GM12878 (cell line): ENCODE results near the gene UBQLN4. TPM values are rescaled to one million over a fixed set of nuclear protein-coding genes. Genes with fewer than 3 reads are reported as not detected.

Source experiments
- ATAC-seq: fragments of 200-7000 bp; cut with Tn5 transposase; 3 replicates; pipeline ENCODE4 v1.9.1; 2020; ENCODE audit warnings: mild to moderate bottlenecking, moderate library complexity
- BruUV-seq: library from RNA; stranded (reverse); fragments of 400-500 nt; replicated peaks from 2 replicates; lab custom pipeline; 2021; lab: Mats Ljungman, UMichigan
- CTCF ChIA-PET: fragments of 300-600 bp; sonication (Branson Sonifier 250); formaldehyde crosslinking; extraction: SDS; loops from one replicate; lab custom pipeline; 2021; ENCODE audit warnings: inconsistent platforms; lab: Yijun Ruan, JAX
- POLR2A ChIA-PET: fragments of 350-600 bp; formaldehyde crosslinking; extraction: SDS; loops from one replicate; lab custom pipeline; 2021; ENCODE audit warnings: inconsistent platforms; lab: Charles Lee
- RAD21 ChIA-PET: fragments of 300-600 bp; sonication (Branson Sonifier 250); formaldehyde crosslinking; loops from one replicate; lab custom pipeline; 2023; ENCODE audit warnings: antibody characterized with exemption; ENCODE audit not compliant: unreplicated experiment; lab: Charles Lee
- SMC1A ChIA-PET: fragments of 300-600 bp; sonication (Branson Sonifier 250); formaldehyde crosslinking; loops from one replicate; lab custom pipeline; 2023; ENCODE audit not compliant: unreplicated experiment, uncharacterized antibody; lab: Charles Lee
- DNase-seq: peaks from one replicate; pipeline ENCODE4 v3.0.0-alpha.2; 2011; ENCODE audit warnings: low read depth, low spot score
- FAIRE-seq: peaks from 3 replicates; lab custom pipeline; 2011; peaks lifted over from hg19 to GRCh38; lab: Jason Lieb, UNC
- H2AFZ ChIP-seq: 2 replicates; pipeline ENCODE4 v1.6.0; 2011; ENCODE audit warnings: low read depth, low read length, control low read depth; ENCODE audit not compliant: control insufficient read depth
- H3K27ac ChIP-seq: 2 replicates; pipeline ENCODE4 v1.5.1; 2011; ENCODE audit warnings: control low read depth; ENCODE audit not compliant: control insufficient read depth, insufficient read depth
- H3K27me3 ChIP-seq, 2 experiments: replicated peaks in 1 of 2; 2 replicates each; pipeline versions ENCODE4 v1.6.0 to v1.6.1; 2011; ENCODE audit warnings: low read length in 1 of 2; ENCODE audit not compliant: control insufficient read depth in 2 of 2, insufficient read depth in 2 of 2
- H3K36me3 ChIP-seq, 2 experiments: 2 replicates each; pipeline ENCODE4 v1.5.1; 2011; ENCODE audit warnings: low read length in 1 of 2; ENCODE audit not compliant: control insufficient read depth in 2 of 2, insufficient read depth in 2 of 2
- H3K4me1 ChIP-seq: 2 replicates; pipeline ENCODE4 v1.6.1; 2011; ENCODE audit warnings: mild to moderate bottlenecking, low read length, moderate library complexity, mixed read lengths; ENCODE audit not compliant: control insufficient read depth, insufficient read depth
- H3K4me2 ChIP-seq: 2 replicates; pipeline ENCODE4 v1.6.0; 2011; ENCODE audit warnings: control low read depth; ENCODE audit not compliant: control insufficient read depth, insufficient read depth
- H3K4me3 ChIP-seq: fragments of 200-600 bp; sonication (generic); 2 replicates; pipeline ENCODE4 v1.5.1; 2016
- H3K79me2 ChIP-seq: 2 replicates; pipeline ENCODE4 v1.6.0; 2011; ENCODE audit warnings: low read length; ENCODE audit not compliant: control insufficient read depth, insufficient read depth
- H3K9ac ChIP-seq: 2 replicates; pipeline ENCODE4 v1.8.0; 2011; ENCODE audit warnings: low read length, control low read depth, mixed read lengths; ENCODE audit not compliant: control insufficient read depth, insufficient read depth
- H3K9me3 ChIP-seq: replicated peaks from 3 replicates; pipeline ENCODE4 v1.5.1; 2011; ENCODE audit warnings: mild to moderate bottlenecking, low read length; ENCODE audit not compliant: control insufficient read depth, insufficient read depth
- H4K20me1 ChIP-seq: 2 replicates; pipeline ENCODE4 v1.6.0; 2011; ENCODE audit not compliant: control insufficient read depth, insufficient read depth
- ASH2L ChIP-seq: fragments of 300-600, 200-600 bp; sonication (generic); IDR thresholded peaks from 2 replicates; pipeline ENCODE4 v1.6.1; 2017; ENCODE audit warnings: low read depth, mild to moderate bottlenecking, borderline replicate concordance
- BACH1 ChIP-seq: fragments of 450-650 bp; IDR thresholded peaks from 2 replicates; pipeline ENCODE4 v1.6.1; 2017; ENCODE audit warnings: mild to moderate bottlenecking, borderline replicate concordance
- CHD4 ChIP-seq: fragments of 200-600 bp; sonication (generic); IDR thresholded peaks from 2 replicates; pipeline ENCODE4 v1.6.1; 2016; ENCODE audit warnings: mild to moderate bottlenecking
- FOS ChIP-seq: IDR thresholded peaks from 3 replicates; pipeline ENCODE4 v1.6.1; 2011; ENCODE audit warnings: borderline replicate concordance; ENCODE audit not compliant: insufficient read length; ENCODE audit errors: extremely low read depth
- IKZF1 ChIP-seq: fragments of 450-650 bp; conservative IDR thresholded peaks from 2 replicates; pipeline ENCODE4 v1.6.1; 2017; ENCODE audit warnings: antibody characterized with exemption, mild to moderate bottlenecking
- MEF2B ChIP-seq: fragments of 450-650 bp; IDR thresholded peaks from 2 replicates; pipeline ENCODE4 v1.6.1; 2018; ENCODE audit warnings: mild to moderate bottlenecking, moderate library complexity; ENCODE audit not compliant: partially characterized antibody, poor library complexity, severe bottlenecking
- NR2F1 ChIP-seq: fragments of 450-650 bp; conservative IDR thresholded peaks from 2 replicates; pipeline ENCODE4 v1.6.1; 2017; ENCODE audit warnings: mild to moderate bottlenecking
- POLR2AphosphoS5 ChIP-seq: IDR thresholded peaks from 2 replicates; pipeline ENCODE4 v1.6.1; 2011; ENCODE audit warnings: mild to moderate bottlenecking, low read length, inconsistent platforms
- RB1 ChIP-seq: fragments of 450-650 bp; formaldehyde crosslinking; IDR thresholded peaks from 2 replicates; pipeline ENCODE4 v1.6.1; 2017; ENCODE audit warnings: mild to moderate bottlenecking, borderline replicate concordance
- SP1 ChIP-seq: IDR thresholded peaks from one replicate; pipeline ENCODE4 v1.6.1; 2011; ENCODE audit warnings: low read depth, low read length
- STAT1 ChIP-seq: fragments of 450-650 bp; conservative IDR thresholded peaks from 2 replicates; pipeline ENCODE4 v1.6.1; 2014; ENCODE audit warnings: antibody characterized with exemption, mild to moderate bottlenecking
- TAF1 ChIP-seq: IDR thresholded peaks from 2 replicates; pipeline ENCODE4 v1.6.1; 2011; ENCODE audit warnings: mild to moderate bottlenecking, low read depth, low read length, borderline replicate concordance
- WGBS: methylation state at CpG from one replicate; pipeline ENCODE4 v1.1.6; 2016; ENCODE audit warnings: low lambda C conversion rate; ENCODE audit not compliant: insufficient replicate concordance, insufficient coverage; ENCODE audit errors: missing lambda C conversion rate; 5-methylcytosine and 5-hydroxymethylcytosine counted together
- in situ Hi-C: fragments of 300-500 bp; cut with MboI; formaldehyde crosslinking; loops from 9 replicates; pipeline ENCODE4 v1.14.3; 2018; ENCODE audit warnings: mixed read lengths
- intact Hi-C: fragments of 100-400 bp; cut with micrococcal nuclease; formaldehyde crosslinking; loops from one replicate; pipeline ENCODE4 v1.14.2; 2022; ENCODE audit not compliant: unreplicated experiment
- polyA plus RNA-seq, 11 experiments: library from polyadenylated mRNA; depleted of rRNA in 4 of 11; unstranded in 6 of 11; stranded (reverse) in 5 of 11; fragments of >200 nt; fragmentation: Nextera tagmentation in 4 of 11; fragmentation: Illumina TruSeq in 1 of 11; extraction: Ambion mirVana in 4 of 11; extraction: Trizol in 1 of 11; gene quantifications; 1 replicate in 1 of 11; 2 replicates in 10 of 11; pipeline versions ENCODE4 v1.2.1 to v1.2.3, GENCODE V29; 2011 to 2016; ENCODE audit warnings: inconsistent platforms in 2 of 11, missing spikeins in 2 of 11, low read depth in 1 of 11
- total RNA-seq, 4 experiments: library from RNA; depleted of rRNA in 3 of 4; stranded (reverse); fragments of >200 nt in 3 of 4; fragmentation: Illumina TruSeq in 1 of 4; extraction: Trizol in 1 of 4; gene quantifications; 2 replicates each; pipeline versions ENCODE4 v1.2.1 to v1.2.3, GENCODE V29; 2013 to 2021
- TF ChIP-seq, protein P1 (sequence below): fragments of 450-650 bp; IDR thresholded peaks from 2 replicates; pipeline ENCODE4 v1.6.1; 2016; ENCODE audit warnings: mild to moderate bottlenecking

The UBQLN4 gene
- total and polyA plus RNA-seq, 10 of the 15 experiments (the other 5 are each of a cell fraction or from before 2014, with no cell fraction given) = 10.0 to 44.6 (median 19.7) TPM

DNA sequence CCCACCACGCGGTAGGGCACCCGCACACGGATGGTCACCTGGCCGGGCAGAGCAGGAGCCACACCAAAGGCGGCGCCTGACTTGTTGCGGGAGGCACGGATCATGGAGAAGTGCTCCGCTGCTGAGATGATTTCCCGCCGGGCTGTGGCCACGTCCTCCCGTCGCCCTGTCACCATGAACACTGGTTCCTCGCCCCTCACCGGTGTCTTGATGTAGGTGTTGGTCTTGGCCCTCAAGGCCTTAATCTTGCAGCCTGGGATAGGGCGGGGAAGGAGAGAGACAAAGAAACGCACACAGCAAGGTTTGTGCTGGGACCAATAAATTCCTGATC, 23.8 kb upstream of the UBQLN4 start:
- no peak for ATAC-seq
- TF ChIP-seq, protein P1, sequence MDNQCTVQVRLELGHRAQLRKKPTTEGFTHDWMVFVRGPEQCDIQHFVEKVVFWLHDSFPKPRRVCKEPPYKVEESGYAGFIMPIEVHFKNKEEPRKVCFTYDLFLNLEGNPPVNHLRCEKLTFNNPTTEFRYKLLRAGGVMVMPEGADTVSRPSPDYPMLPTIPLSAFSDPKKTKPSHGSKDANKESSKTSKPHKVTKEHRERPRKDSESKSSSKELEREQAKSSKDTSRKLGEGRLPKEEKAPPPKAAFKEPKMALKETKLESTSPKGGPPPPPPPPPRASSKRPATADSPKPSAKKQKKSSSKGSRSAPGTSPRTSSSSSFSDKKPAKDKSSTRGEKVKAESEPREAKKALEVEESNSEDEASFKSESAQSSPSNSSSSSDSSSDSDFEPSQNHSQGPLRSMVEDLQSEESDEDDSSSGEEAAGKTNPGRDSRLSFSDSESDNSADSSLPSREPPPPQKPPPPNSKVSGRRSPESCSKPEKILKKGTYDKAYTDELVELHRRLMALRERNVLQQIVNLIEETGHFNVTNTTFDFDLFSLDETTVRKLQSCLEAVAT = peak; percentile 36; the same call in 1 of the 2 replicates
- no peak for TF ChIP-seq IKZF1

GRCh38 chr1:156076609-156077429, 23.2 kb upstream of the UBQLN4 start:
- H2AFZ ChIP-seq = peak overlapping the region; percentile 73
- TF ChIP-seq MEF2B (no peak), BACH1 (0 out of 2 replicates have a peak, but pooled peaks have one; percentile 16), IKZF1 (peak; percentile 41; the same call in 1 of the 2 replicates), NR2F1 (no peak), POLR2AphosphoS5 (peak; percentile 42; the same call in 1 of the 2 replicates), SP1 (peak; percentile 37), RB1 (no peak), TAF1 (no peak), STAT1 (no peak; the same call in 1 of the 2 replicates), FOS (no peak), ASH2L (no peak), CHD4 (no peak)

More for the DNA sequence above, 23.8 kb upstream of the UBQLN4 start:
- H3K4me3 ChIP-seq = no peak overlapping the region
- H3K9me3 ChIP-seq = no peaks in the 10 kb centered on the region; the same call in 2 of the 3 replicates
- 94% methylated on average over 19 of the region's 19 CpGs for WGBS
- H3K4me2 ChIP-seq = no peak overlapping the region; the same call in 1 of the 2 replicates
- ChIA-PET SMC1A (interaction anchor here (1.7 kb wide), 1 partner anchor 11 kb away, joined by 5 read pairs; no protein-coding TSS in a partner anchor), CTCF (no interaction called here), RAD21 (no interaction called here), POLR2A (no interaction called here)
- no peak overlapping the region for H2AFZ ChIP-seq
- BruUV-seq = no TSS peak
- DNase-seq (no peak), FAIRE-seq (no peak)
- H3K36me3 ChIP-seq = no peaks in the 10 kb centered on the region
- H4K20me1 ChIP-seq = no peaks in the 10 kb centered on the region
- no peak overlapping the region for H3K27ac ChIP-seq
- H3K4me1 ChIP-seq = peaks cover 10% of the 10 kb centered on the region
- no peak overlapping the region for H3K9ac ChIP-seq
- H3K27me3 ChIP-seq = no peaks in the 10 kb centered on the region; a peak in 1 of 4 replicates
- in situ Hi-C loops (no loop called here), intact Hi-C loops (no loop called here)
- H3K79me2 ChIP-seq = peaks cover 2% of the 10 kb centered on the region; the same call in 1 of the 2 replicates

More at GRCh38 chr1:156076609-156077429, 23.2 kb upstream of the UBQLN4 start:
- WGBS = 51% methylated on average over 48 of the region's 73 CpGs
- peak overlapping the region; percentile 86 for H3K4me3 ChIP-seq
- POLR2A ChIA-PET = interaction anchor here (0.5 kb wide), 1 partner anchor 92 kb away, joined by 4 read pairs; no protein-coding TSS in a partner anchor
- RAD21 ChIA-PET = interaction anchor here (1.5 kb wide), 1 partner anchor 11 kb away, joined by 3 read pairs; no protein-coding TSS in a partner anchor
- SMC1A ChIA-PET = no interaction called here
- ATAC-seq (peak; percentile 96), DNase-seq (no peak), FAIRE-seq (peak; percentile 59)
- no peaks in the 10 kb centered on the region for H3K36me3 ChIP-seq
- H3K9ac ChIP-seq = peak overlapping the region; percentile 75
- intact Hi-C loops (no loop called here), in situ Hi-C loops (no loop called here)
- CTCF ChIA-PET = interaction anchor here (1.2 to 2.6 kb wide), 4 partner anchors 11 to 88 kb away, joined by 3 to 24 read pairs (median 7); no protein-coding TSS in a partner anchor
- no peaks in the 10 kb centered on the region; a peak in 1 of 4 replicates for H3K27me3 ChIP-seq
- H3K79me2 ChIP-seq = peaks cover 2% of the 10 kb centered on the region; the same call in 1 of the 2 replicates
- no peaks in the 10 kb centered on the region for H4K20me1 ChIP-seq
- H3K9me3 ChIP-seq = no peaks in the 10 kb centered on the region; the same call in 2 of the 3 replicates
- H3K4me2 ChIP-seq = peak overlapping the region; percentile 94
- peaks cover 10% of the 10 kb centered on the region for H3K4me1 ChIP-seq
- no TSS peak for BruUV-seq
- peak overlapping the region; percentile 37 for H3K27ac ChIP-seq
